ENCODE measurements around the gene BCR.

The BCR gene

GRCh38 chr22:23216461-23217170 is 36.3 kb downstream of the BCR start:
- Histone ChIP-seq H3K27me3 (ENCODE audit: control insufficient read depth, insufficient read depth, low read length, poor library complexity, severe bottlenecking) (no peaks in the 10 kb centered on the region), H3K27ac (ENCODE audit: insufficient read depth, low read depth, low read length, poor library complexity, severe bottlenecking) (no peak overlapping the region), H3K4me1 (ENCODE audit: control insufficient read depth, insufficient read depth, low read length) (peaks cover 44% of the 10 kb centered on the region), H3K4me3 (ENCODE audit: insufficient read depth, low read depth, low read length) (no peak overlapping the region), H3K36me3 (ENCODE audit: control insufficient read depth, insufficient read depth, low read length) (no peaks in the 10 kb centered on the region), H3K9me3 (ENCODE audit: control insufficient read depth, low read length) (no peaks in the 10 kb centered on the region)
- 92 to 96% methylated on average over 16 of the region's 16 CpGs for WGBS, 2 experiments

- Histone ChIP-seq H3K9me3 (ENCODE audit: control insufficient read depth, low read length) (no peaks in the 10 kb centered on the region), H3K27ac (ENCODE audit: insufficient read depth, low read depth, low read length, poor library complexity, severe bottlenecking) (no peak overlapping the region), H3K4me1 (ENCODE audit: control insufficient read depth, insufficient read depth, low read length) (peaks cover 37% of the 10 kb centered on the region), H3K36me3 (ENCODE audit: control insufficient read depth, insufficient read depth, low read length) (no peaks in the 10 kb centered on the region), H3K27me3 (ENCODE audit: control insufficient read depth, insufficient read depth, low read length, poor library complexity, severe bottlenecking) (no peaks in the 10 kb centered on the region), H3K4me3 (ENCODE audit: insufficient read depth, low read depth, low read length) (no peak overlapping the region)
- WGBS, 2 experiments, result 83 to 85% methylated on average over 16 of the region's 16 CpGs
Measured at GRCh38 chr22:23217171-23218052, 37.1 kb downstream of the BCR start.

GRCh38 chr22:23218053-23218866 is 38.0 kb downstream of the BCR start:
- Histone ChIP-seq H3K9me3 (ENCODE audit: control insufficient read depth, low read length) (no peaks in the 10 kb centered on the region), H3K27me3 (ENCODE audit: control insufficient read depth, insufficient read depth, low read length, poor library complexity, severe bottlenecking) (no peaks in the 10 kb centered on the region), H3K36me3 (ENCODE audit: control insufficient read depth, insufficient read depth, low read length) (no peaks in the 10 kb centered on the region), H3K4me3 (ENCODE audit: insufficient read depth, low read depth, low read length) (no peak overlapping the region), H3K4me1 (ENCODE audit: control insufficient read depth, insufficient read depth, low read length) (peaks cover 38% of the 10 kb centered on the region), H3K27ac (ENCODE audit: insufficient read depth, low read depth, low read length, poor library complexity, severe bottlenecking) (no peak overlapping the region)
- 79 to 85% methylated on average over 12 of the region's 12 CpGs for WGBS, 2 experiments

GRCh38 chr22:23218867-23219251 is 38.5 kb downstream of the BCR start:
- Histone ChIP-seq H3K27ac (ENCODE audit: insufficient read depth, low read depth, low read length, poor library complexity, severe bottlenecking) (peak overlapping the region; percentile 18), H3K4me1 (ENCODE audit: control insufficient read depth, insufficient read depth, low read length) (peaks cover 44% of the 10 kb centered on the region), H3K4me3 (ENCODE audit: insufficient read depth, low read depth, low read length) (no peak overlapping the region), H3K27me3 (ENCODE audit: control insufficient read depth, insufficient read depth, low read length, poor library complexity, severe bottlenecking) (no peaks in the 10 kb centered on the region), H3K9me3 (ENCODE audit: control insufficient read depth, low read length) (no peaks in the 10 kb centered on the region), H3K36me3 (ENCODE audit: control insufficient read depth, insufficient read depth, low read length) (no peaks in the 10 kb centered on the region)
- 18 to 19% methylated on average over 11 of the region's 11 CpGs for WGBS, 2 experiments

- Histone ChIP-seq H3K9me3 (ENCODE audit: control insufficient read depth, low read length) (no peaks in the 10 kb centered on the region), H3K27ac (ENCODE audit: insufficient read depth, low read depth, low read length, poor library complexity, severe bottlenecking) (peak overlapping the region; percentile 18), H3K4me1 (ENCODE audit: control insufficient read depth, insufficient read depth, low read length) (peaks cover 45% of the 10 kb centered on the region), H3K27me3 (ENCODE audit: control insufficient read depth, insufficient read depth, low read length, poor library complexity, severe bottlenecking) (no peaks in the 10 kb centered on the region), H3K4me3 (ENCODE audit: insufficient read depth, low read depth, low read length) (no peak overlapping the region), H3K36me3 (ENCODE audit: control insufficient read depth, insufficient read depth, low read length) (no peaks in the 10 kb centered on the region)
- WGBS, 2 experiments, result 90 to 91% methylated on average over 10 of the region's 10 CpGs
Measured at GRCh38 chr22:23219317-23219716, 39.0 kb downstream of the BCR start.

GRCh38 chr22:23219822-23220484 is 39.6 kb downstream of the BCR start:
- peaks cover 48% of the 10 kb centered on the region for H3K4me1 ChIP-seq (ENCODE audit: control insufficient read depth, insufficient read depth, low read length)

GRCh38 chr22:23220485-23221350 is 40.4 kb downstream of the BCR start:
- Histone ChIP-seq H3K27me3 (ENCODE audit: control insufficient read depth, insufficient read depth, low read length, poor library complexity, severe bottlenecking) (no peaks in the 10 kb centered on the region), H3K36me3 (ENCODE audit: control insufficient read depth, insufficient read depth, low read length) (no peaks in the 10 kb centered on the region), H3K4me1 (ENCODE audit: control insufficient read depth, insufficient read depth, low read length) (peaks cover 55% of the 10 kb centered on the region), H3K9me3 (ENCODE audit: control insufficient read depth, low read length) (no peaks in the 10 kb centered on the region), H3K27ac (ENCODE audit: insufficient read depth, low read depth, low read length, poor library complexity, severe bottlenecking) (no peak overlapping the region), H3K4me3 (ENCODE audit: insufficient read depth, low read depth, low read length) (no peak overlapping the region)
- WGBS, 2 experiments, result 86 to 87% methylated on average over 11 of the region's 11 CpGs

More at GRCh38 chr22:23219822-23220484, 39.6 kb downstream of the BCR start:
- Histone ChIP-seq H3K36me3 (ENCODE audit: control insufficient read depth, insufficient read depth, low read length) (no peaks in the 10 kb centered on the region), H3K27ac (ENCODE audit: insufficient read depth, low read depth, low read length, poor library complexity, severe bottlenecking) (no peak overlapping the region), H3K4me3 (ENCODE audit: insufficient read depth, low read depth, low read length) (no peak overlapping the region), H3K27me3 (ENCODE audit: control insufficient read depth, insufficient read depth, low read length, poor library complexity, severe bottlenecking) (no peaks in the 10 kb centered on the region), H3K9me3 (ENCODE audit: control insufficient read depth, low read length) (no peaks in the 10 kb centered on the region)
- WGBS, 2 experiments, result 79 to 81% methylated on average over 12 of the region's 12 CpGs

GRCh38 chr22:23221351-23221804 is 41.1 kb downstream of the BCR start:
- Histone ChIP-seq H3K4me1 (ENCODE audit: control insufficient read depth, insufficient read depth, low read length) (peaks cover 57% of the 10 kb centered on the region), H3K4me3 (ENCODE audit: insufficient read depth, low read depth, low read length) (no peak overlapping the region), H3K9me3 (ENCODE audit: control insufficient read depth, low read length) (no peaks in the 10 kb centered on the region), H3K27me3 (ENCODE audit: control insufficient read depth, insufficient read depth, low read length, poor library complexity, severe bottlenecking) (no peaks in the 10 kb centered on the region), H3K36me3 (ENCODE audit: control insufficient read depth, insufficient read depth, low read length) (no peaks in the 10 kb centered on the region), H3K27ac (ENCODE audit: insufficient read depth, low read depth, low read length, poor library complexity, severe bottlenecking) (no peak overlapping the region)
- 88 to 94% methylated on average over 3 of the region's 3 CpGs for WGBS, 2 experiments

All from ectodermal cell (in vitro differentiated cells).